ENCODE results near the gene SORCS2. TPM values are rescaled to one million over a fixed set of nuclear protein-coding genes. Genes with fewer than 3 reads are reported as not detected.

The SORCS2 gene
- polyA plus RNA-seq, 1 donor (not counting 4 experiments of a cell fraction or from before 2014, with no cell fraction given): 0.09 TPM

- H3K27ac ChIP-seq (ENCODE audit: control insufficient read depth, insufficient read depth, low read length): no peak overlapping the region
- DNase-seq (ENCODE audit: low read depth, low spot score) (no peak), FAIRE-seq (no peak)
- no peaks in the 10 kb centered on the region for H3K36me3 ChIP-seq (ENCODE audit: control insufficient read depth in 2 of 2, extremely low read depth in 1 of 2, insufficient read depth in 2 of 2, low read length in 2 of 2)
- no peaks in the 10 kb centered on the region for H3K9me3 ChIP-seq (ENCODE audit: control insufficient read depth, low read depth, low read length)
- TF ChIP-seq EZH2 (IDR thresholded peaks at IDR 0.05; ENCODE audit: low read length): no peak
- TF ChIP-seq, protein P1, sequence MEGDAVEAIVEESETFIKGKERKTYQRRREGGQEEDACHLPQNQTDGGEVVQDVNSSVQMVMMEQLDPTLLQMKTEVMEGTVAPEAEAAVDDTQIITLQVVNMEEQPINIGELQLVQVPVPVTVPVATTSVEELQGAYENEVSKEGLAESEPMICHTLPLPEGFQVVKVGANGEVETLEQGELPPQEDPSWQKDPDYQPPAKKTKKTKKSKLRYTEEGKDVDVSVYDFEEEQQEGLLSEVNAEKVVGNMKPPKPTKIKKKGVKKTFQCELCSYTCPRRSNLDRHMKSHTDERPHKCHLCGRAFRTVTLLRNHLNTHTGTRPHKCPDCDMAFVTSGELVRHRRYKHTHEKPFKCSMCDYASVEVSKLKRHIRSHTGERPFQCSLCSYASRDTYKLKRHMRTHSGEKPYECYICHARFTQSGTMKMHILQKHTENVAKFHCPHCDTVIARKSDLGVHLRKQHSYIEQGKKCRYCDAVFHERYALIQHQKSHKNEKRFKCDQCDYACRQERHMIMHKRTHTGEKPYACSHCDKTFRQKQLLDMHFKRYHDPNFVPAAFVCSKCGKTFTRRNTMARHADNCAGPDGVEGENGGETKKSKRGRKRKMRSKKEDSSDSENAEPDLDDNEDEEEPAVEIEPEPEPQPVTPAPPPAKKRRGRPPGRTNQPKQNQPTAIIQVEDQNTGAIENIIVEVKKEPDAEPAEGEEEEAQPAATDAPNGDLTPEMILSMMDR (optimal IDR thresholded peaks at IDR 0.05 in 1 of 3, IDR thresholded peaks at IDR 0.05 in 1 of 3, conservative IDR thresholded peaks at IDR 0.05 in 1 of 3; ENCODE audit: extremely low read depth in 1 of 3, insufficient read depth in 2 of 3, low read length in 3 of 3): no peak
- no peak overlapping the region for H2AFZ ChIP-seq (ENCODE audit: control insufficient read depth, low read length)
- no peaks in the 10 kb centered on the region for H4K20me1 ChIP-seq (ENCODE audit: control insufficient read depth, extremely low read depth, insufficient read depth, low read length)
- no peak overlapping the region for H3K4me3 ChIP-seq (ENCODE audit: control insufficient read depth in 2 of 3, extremely low read depth in 1 of 3, insufficient read depth in 2 of 3, low read depth in 1 of 3, low read length in 3 of 3)
- H3K9me1 ChIP-seq (ENCODE audit: control insufficient read depth, extremely low read depth, insufficient read depth, low read length): no peaks in the 10 kb centered on the region
- dilution Hi-C loops (cut with MboI; ENCODE audit: extremely low pct_ligation_motif_present, low sequenced_read_pairs): no loop called here
- no peak overlapping the region for H3K9ac ChIP-seq (ENCODE audit: control insufficient read depth, extremely low read depth, insufficient read depth, low read length)
- no peak overlapping the region for H3K4me2 ChIP-seq (ENCODE audit: control insufficient read depth, extremely low read depth, insufficient read depth, low read depth, low read length)
- H3K4me1 ChIP-seq (ENCODE audit: control insufficient read depth, extremely low read depth, insufficient read depth, low read length): no peaks in the 10 kb centered on the region
- no peaks in the 10 kb centered on the region for H3K27me3 ChIP-seq (ENCODE audit: control insufficient read depth, extremely low read depth, insufficient read depth, low read length)
- no peaks in the 10 kb centered on the region for H3K79me2 ChIP-seq (ENCODE audit: control insufficient read depth, insufficient read depth, low read length)
Observed at GRCh38 chr4:7418131-7418943, 226.0 kb downstream of the SORCS2 start.

- dilution Hi-C loops (cut with MboI; ENCODE audit: extremely low pct_ligation_motif_present, low sequenced_read_pairs): no loop called here
- DNase-seq (ENCODE audit: low read depth, low spot score) (no peak), FAIRE-seq (no peak)
- Histone ChIP-seq H3K4me1 (ENCODE audit: control insufficient read depth, extremely low read depth, insufficient read depth, low read length) (no peaks in the 10 kb centered on the region), H4K20me1 (ENCODE audit: control insufficient read depth, extremely low read depth, insufficient read depth, low read length) (no peaks in the 10 kb centered on the region), H3K27ac (ENCODE audit: control insufficient read depth, insufficient read depth, low read length) (no peak overlapping the region), H3K9ac (ENCODE audit: control insufficient read depth, extremely low read depth, insufficient read depth, low read length) (no peak overlapping the region), H3K27me3 (ENCODE audit: control insufficient read depth, extremely low read depth, insufficient read depth, low read length) (no peaks in the 10 kb centered on the region), H3K36me3 (ENCODE audit: control insufficient read depth in 2 of 2, extremely low read depth in 1 of 2, insufficient read depth in 2 of 2, low read length in 2 of 2) (no peaks in the 10 kb centered on the region), H3K79me2 (ENCODE audit: control insufficient read depth, insufficient read depth, low read length) (no peaks in the 10 kb centered on the region), H3K4me3 (ENCODE audit: control insufficient read depth in 2 of 3, extremely low read depth in 1 of 3, insufficient read depth in 2 of 3, low read depth in 1 of 3, low read length in 3 of 3) (no peak overlapping the region), H3K4me2 (ENCODE audit: control insufficient read depth, extremely low read depth, insufficient read depth, low read depth, low read length) (no peak overlapping the region), H3K9me1 (ENCODE audit: control insufficient read depth, extremely low read depth, insufficient read depth, low read length) (no peaks in the 10 kb centered on the region), H3K9me3 (ENCODE audit: control insufficient read depth, low read depth, low read length) (no peaks in the 10 kb centered on the region), H2AFZ (ENCODE audit: control insufficient read depth, low read length) (no peak overlapping the region)
- TF ChIP-seq, protein P1 (optimal IDR thresholded peaks at IDR 0.05 in 1 of 3, IDR thresholded peaks at IDR 0.05 in 1 of 3, conservative IDR thresholded peaks at IDR 0.05 in 1 of 3; ENCODE audit: extremely low read depth in 1 of 3, insufficient read depth in 2 of 3, low read length in 3 of 3): no peak
- no peak for TF ChIP-seq EZH2 (IDR thresholded peaks at IDR 0.05; ENCODE audit: low read length)
Observed at GRCh38 chr4:7419961-7420660, 227.8 kb downstream of the SORCS2 start.

All from keratinocyte (primary cell).